GM12801 (cell line): ENCODE data around the gene KIRREL3.

ENCODE experiments used
- CTCF ChIP-seq: IDR thresholded peaks from one replicate; pipeline ENCODE4 v1.5.1; 2011; ENCODE audit warnings: control low read depth; ENCODE audit not compliant: insufficient read length; ENCODE audit errors: extremely low read depth

Gene KIRREL3

GRCh38 chr11:126732981-126733380, 267.6 kb downstream of the KIRREL3 start:
- no peak for TF ChIP-seq CTCF

GRCh38 chr11:126731576-126732142, 268.9 kb downstream of the KIRREL3 start:
- no peak for TF ChIP-seq CTCF

GRCh38 chr11:126727381-126727780, 273.2 kb downstream of the KIRREL3 start:
- TF ChIP-seq CTCF: no peak

GRCh38 chr11:126725521-126725920, 275.0 kb downstream of the KIRREL3 start:
- TF ChIP-seq CTCF: no peak

GRCh38 chr11:126725043-126725442, 275.5 kb downstream of the KIRREL3 start:
- TF ChIP-seq CTCF: no peak

- no peak for TF ChIP-seq CTCF
These were observed 276.9 kb downstream of the KIRREL3 start for GRCh38 chr11:126723665-126724045.

GRCh38 chr11:126722956-126723664, 277.5 kb downstream of the KIRREL3 start:
- no peak for TF ChIP-seq CTCF
